D341Med (cell line): Measurements from ENCODE around the gene PTPN9.
"Not testable (repeated sequence)": the region's sequence is repeated elsewhere in the genome, so short reads cannot be mapped to it uniquely, and the experiment has no call there.

Experiments
- DNase-seq: peaks from one replicate; pipeline ENCODE4 v3.0.0; 2012; ENCODE audit warnings: low spot score

Gene PTPN9

DNA sequence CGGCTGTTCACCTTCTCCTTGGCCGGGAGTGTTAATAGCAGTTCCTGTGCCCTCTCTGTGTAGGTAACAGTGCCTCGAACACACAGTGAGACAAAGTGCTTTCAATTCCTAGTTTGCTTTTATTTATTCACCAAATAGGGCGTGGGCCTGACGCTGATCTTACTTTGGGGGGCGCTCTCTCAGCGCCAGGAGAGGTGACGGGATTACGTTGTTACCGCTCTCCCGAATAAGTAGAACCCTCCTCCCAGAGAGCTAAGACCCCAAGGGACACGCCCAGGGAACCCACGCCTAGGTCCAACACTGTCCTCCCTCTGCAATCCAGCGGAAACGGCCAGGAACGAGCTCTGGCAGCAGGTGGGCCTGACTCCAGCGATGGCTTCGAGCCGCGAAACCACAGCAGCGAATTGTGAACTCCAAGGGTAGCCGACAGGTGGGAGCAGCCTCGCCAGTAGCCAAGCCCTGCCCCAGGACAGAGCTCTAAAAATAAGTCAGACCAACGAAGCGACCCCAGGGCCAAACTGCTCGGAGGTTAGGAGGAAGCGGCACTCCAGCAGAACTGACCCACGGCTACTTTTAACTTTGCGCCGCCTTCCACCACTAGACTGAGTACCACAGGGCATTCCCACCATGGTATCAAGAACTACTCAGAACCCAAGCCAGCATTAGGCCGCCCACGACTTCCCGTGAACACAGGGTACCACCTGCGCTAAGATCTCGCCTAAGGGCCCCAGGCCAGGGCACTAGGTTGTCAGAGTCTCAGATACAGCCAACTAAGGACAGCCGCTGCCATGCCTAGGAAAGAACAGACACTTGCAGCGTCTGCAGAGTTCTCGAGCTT lies 126.0 kb downstream of the PTPN9 start:
- DNase-seq: no peak

DNA sequence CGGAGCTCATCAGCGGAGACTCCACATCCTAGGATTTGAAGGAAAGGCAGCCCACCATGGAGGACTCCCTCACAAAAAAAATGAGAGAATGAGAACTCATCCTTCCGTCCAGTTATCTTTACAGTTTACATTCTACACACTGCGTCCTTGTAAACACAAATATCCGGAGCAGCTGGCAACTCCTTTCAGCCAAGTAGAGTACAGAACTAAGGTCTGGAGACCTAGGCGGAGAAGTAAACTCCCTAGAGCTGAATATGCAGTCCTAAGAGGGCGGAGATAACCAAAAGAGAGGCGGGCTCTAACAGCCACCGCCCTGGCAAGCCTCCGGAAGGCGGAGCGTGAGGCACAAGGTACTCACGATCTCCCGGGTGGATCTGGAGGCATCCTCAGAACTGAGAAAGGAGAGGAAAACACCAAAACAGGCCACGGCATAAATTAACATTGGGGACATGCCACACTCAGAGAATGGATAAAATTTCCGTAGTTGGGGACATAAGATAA lies 126.7 kb downstream of the PTPN9 start:
- DNase-seq: peak; percentile 46

- peak; percentile 81 for DNase-seq
Measured at GRCh38 chr15:75451674-75452363, 127.3 kb downstream of the PTPN9 start, which contains the start of gene SIN3A. Gene SIN3A (minus strand): TSS chr15:75451690. CDS start chr15:75430375, 21,315 bp downstream.

DNA sequence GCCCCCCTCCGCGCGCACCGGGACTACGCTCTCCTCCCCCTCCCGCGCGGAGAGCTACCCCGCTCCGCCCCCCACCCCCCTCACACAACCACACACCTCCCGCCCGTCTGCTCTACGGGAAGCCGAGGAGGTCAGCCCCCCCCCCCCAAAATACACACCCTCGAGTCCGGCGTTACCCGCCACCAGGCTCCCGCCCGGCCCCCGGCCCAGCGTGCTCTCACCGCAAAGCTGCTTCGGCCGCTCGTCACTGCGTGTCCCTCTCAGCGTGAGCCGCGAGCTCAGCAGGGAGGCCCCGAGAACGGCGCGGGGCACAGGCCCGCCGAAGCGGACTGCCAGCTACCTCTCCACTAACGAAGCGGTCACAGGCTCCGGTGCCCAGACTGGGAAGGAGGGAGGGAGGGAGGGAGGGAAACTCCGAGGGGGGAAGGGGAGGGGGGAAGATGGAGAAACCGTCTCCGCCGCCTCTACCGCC lies 127.9 kb downstream of the PTPN9 start:
- no peak for DNase-seq

DNA sequence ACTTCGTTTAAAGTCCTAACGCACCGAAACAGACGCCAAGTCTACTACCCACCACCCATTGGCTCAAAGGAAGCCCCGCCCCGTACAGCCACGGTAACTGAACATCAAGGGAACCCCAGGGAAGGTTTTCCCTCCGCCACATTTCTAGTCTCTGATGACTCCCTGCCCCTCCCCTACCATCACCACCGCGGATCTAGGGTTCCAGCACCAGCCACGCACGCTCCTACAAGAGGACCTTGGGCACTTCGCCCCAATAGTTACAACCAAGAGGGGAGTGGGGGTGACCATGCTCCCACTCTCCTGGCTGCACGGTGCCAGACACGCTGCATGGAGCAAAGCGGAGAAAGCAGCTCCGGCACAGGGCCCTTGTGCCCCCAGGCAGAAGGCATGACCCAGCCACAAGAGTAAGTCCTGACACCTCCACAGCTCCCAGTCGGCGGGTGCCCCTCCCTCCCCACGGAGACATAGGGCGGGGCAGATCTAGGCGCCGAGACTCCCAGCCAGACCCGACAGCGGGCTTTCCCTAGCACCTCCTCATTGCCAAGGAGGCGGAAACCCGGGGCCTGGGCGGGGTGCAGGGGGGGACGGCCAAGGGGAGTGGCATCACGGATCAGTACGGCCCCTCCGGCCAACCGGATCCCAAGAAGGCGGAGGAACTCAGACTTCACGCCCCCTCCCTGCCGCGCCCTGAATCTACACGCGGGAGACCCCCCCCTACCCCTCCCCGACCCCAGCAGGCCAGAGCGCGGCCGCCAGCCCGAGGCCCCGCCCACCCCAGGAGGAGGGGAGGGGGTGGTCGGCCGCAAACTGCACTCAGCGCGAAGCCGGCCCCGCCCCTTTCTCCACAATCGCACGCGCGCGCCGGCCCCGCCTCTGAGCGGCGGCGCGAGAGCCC lies 128.6 kb downstream of the PTPN9 start:
- peak; percentile 91 for DNase-seq

DNA sequence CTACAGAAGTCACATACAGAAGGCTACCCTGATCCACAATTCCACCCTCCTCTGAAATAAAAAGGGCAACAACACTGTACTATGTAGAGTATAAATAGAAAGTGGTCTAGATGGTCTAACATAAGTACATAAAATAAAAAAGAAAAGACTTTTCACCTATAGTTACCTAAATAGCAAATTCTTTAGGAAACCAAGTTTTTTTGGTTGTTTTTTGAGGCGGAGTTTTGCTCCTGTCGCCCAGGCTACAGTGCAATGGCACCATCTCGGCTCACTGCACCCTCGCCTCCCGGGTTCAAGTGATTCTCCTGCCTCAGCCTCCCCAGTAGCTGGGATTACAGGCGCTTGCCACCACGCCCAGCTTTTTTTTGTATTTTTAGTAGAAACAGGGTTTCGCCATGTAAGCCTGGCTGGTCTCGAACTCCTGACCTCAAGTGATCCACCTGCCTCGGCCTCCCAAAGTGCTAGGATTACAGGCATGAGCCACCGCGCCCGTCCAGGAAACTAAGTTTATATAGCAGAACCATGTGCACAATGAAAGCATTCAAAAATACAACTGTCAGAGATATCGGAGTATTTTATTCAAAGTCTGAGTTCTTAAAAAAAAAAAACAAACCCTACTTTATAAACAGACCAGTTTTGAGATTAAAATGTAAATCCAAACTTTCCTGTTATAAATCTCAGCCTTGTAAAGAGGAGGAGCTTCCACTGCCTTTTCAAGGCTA lies 129.4 kb downstream of the PTPN9 start:
- no peak for DNase-seq

- DNase-seq: not testable (repeated sequence)
Measured at GRCh38 chr15:75448171-75448570, 130.9 kb downstream of the PTPN9 start.

GRCh38 chr15:75446151-75446550 lies 133.0 kb downstream of the PTPN9 start:
- DNase-seq: no peak

DNA sequence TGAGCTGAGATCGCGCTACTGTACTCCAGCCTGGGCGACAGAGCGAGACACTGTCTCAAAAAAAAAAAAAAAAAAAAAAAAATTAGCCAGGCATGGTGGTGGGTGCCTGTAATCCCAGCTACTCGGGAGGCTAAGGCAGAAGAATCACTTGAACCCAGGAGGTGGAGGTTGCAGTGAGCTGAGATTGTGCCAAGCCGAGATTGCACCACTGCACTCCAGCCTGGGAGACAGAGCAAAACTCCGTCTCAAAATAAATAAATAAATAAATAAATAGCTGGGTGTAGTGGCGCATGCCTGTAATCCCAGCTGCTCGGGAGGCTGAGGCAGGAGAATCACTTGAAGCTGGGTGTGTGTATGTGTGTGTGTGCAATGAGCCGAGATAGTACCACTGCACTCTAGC lies 133.8 kb downstream of the PTPN9 start:
- DNase-seq: not testable (repeated sequence)

- DNase-seq: not testable (repeated sequence)
Measured at GRCh38 chr15:75443972-75444453, 135.1 kb downstream of the PTPN9 start.

GRCh38 chr15:75437721-75438120 lies 141.4 kb downstream of the PTPN9 start:
- no peak for DNase-seq

DNA sequence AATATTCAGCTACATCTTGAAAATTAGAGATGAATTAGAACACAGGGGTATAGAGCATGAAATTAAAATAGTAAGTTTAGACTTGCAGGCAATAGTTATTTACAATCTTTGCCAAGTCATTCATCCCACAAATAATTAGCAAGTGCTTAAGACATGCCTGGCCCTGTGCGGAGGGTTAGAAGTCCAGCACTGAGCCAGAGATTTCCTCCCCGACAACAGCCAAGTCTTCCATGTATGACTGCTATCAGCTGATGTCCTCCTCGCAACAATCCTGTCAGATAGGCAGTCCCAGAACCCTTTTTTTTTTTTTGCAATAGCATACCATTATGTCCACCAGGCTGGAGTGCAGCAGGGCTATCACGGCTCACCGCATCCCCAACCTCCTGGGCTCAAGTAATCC lies 142.2 kb downstream of the PTPN9 start:
- no peak for DNase-seq

DNA sequence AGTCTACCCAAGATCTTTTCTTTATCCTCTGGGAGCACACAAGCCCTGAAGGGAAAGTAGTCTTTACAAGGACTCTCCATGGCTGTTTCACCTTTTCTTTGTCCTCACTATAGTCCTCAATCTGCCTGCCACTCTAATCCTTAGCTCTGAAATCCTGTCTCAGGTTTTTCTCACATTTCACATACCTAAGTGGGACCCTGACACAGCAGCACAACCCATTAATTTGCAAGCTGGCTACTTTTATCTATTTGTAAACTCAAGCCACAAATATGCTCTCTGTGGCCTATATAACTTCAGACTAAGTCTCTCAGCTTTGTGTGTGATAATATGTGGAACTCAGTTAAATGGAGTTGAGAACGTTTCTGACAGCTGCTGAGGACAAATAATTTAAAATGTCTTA lies 147.4 kb downstream of the PTPN9 start:
- DNase-seq: no peak

GRCh38 chr15:75431270-75431669 lies 147.8 kb downstream of the PTPN9 start:
- no peak for DNase-seq

DNA sequence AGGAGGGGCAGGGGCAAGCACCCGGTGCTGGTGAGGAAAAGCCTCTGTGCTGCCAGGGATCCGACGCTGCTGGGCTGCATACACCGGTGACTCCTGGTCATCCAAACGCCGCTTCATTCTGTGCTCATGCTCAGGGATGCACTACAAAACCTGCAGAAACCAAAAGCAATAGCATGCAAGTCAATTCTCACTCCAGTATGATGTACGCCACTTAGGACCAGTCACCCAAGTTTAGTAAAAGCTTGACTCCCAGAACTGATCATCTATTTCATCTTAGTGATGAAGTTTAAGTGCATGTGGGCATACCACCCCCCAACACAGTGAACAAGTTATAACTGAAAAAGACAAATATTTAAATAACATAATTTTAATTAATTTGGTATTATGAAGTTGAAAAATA lies 148.9 kb downstream of the PTPN9 start:
- no peak for DNase-seq

GRCh38 chr15:75428152-75428551 lies 151.0 kb downstream of the PTPN9 start:
- no peak for DNase-seq

- DNase-seq: peak; percentile 73
Measured at GRCh38 chr15:75425966-75426500, 153.1 kb downstream of the PTPN9 start.

GRCh38 chr15:75422554-75422953 lies 156.6 kb downstream of the PTPN9 start:
- DNase-seq: no peak

- DNase-seq: no peak
Measured at GRCh38 chr15:75420698-75421097, 158.4 kb downstream of the PTPN9 start.

GRCh38 chr15:75416584-75416983 lies 162.5 kb downstream of the PTPN9 start:
- no peak for DNase-seq
